Activated T-cell treated with anti-CD3 and anti-CD28 coated beads for 4 hours (primary cell): ENCODE measurements around the gene GSTM3.
"Not testable (repeated sequence)": the region's sequence is repeated elsewhere in the genome, so short reads cannot be mapped to it uniquely, and the experiment has no call there.

Experiments
- DNase-seq: peaks from one replicate; pipeline ENCODE4 v3.0.0-alpha.2; 2020

Gene GSTM3

DNA sequence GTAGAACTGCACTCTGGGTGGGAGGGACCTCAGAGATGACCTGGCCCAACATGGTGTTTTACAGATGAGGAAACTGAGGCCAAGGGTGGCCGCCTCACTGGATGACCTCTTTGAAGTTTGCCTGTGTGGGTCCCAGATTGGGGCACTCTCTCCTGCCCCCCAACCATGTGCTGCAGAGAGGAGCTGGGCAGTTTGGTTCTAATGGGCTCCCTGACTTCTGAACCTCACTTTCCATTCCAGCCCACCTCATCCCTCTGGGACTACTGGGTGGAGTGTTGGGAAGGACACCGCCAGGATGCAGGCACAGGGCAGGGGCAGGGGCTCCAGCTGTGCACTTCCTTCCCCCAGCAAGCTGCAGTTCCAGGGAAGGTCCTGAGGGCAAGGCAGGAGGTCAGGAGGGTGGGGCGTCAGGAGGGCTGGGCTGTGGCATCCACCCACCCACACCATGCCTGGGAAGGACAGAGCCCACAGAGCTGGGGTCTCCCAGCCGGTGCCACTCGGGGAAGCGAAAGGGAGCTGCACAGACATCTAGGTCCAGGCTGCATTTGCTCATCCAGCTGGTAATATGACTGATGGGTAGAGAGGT, 33.2 kb upstream of the GSTM3 start:
- DNase-seq = no peak

DNA sequence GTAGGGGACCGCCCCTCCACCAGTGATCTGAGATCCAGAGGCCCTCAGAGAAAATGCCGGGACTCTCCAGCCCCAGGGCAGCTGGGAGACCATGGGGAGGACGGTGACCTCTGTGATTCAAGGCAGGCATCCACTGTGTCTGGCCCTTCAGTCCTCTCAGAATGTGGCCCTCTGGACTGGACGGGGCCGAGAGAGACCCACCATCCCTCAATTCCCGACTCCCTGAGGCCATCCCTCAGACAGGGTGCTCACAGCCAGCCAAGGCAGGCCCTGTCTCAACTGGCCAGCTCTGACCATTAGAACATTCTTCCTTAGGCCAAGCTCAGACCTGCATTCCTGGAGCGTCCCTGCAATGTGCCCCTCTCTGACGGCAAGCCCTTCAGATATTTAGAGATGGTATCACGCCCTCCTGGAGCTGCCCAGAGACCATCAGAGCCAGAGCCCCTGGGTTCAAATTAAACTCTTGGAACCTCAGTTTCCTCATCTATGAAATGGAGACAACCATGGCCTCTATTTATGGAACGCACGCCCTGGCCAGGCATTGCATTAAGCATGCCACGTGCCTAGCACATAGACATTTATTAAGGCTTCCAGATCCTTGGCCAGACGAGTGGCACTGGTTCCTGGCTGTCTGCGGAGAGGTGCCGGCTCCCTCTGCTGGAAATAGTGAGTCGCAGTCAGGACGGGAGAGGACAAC, 32.5 kb upstream of the GSTM3 start:
- DNase-seq = peak; percentile 52

DNA sequence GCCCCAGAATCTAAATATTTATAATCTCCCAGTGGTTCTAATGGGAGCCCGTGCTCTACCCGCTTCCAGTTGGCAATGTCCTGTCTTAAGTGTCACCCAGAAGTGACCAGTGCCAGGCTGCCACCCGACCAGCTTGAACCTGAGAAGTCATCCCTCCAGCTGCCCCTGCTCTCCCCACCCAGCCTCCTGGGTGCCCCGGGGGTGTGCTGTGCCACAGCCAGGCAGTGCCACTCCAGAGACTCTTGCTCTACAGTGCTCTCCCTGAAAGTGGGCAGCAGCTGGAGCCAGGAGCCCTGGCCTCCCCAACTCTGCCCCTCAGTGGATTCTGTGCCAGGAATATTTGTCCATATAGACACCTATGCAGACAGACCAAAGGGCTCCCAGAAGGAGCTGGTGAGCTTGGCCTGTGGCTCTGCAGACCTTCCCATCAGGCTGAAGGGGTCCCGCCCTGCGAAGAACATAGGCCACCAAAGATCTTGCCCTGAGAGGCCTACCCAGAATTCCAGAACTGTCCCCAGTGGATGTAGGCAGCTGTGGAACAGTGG, 31.9 kb upstream of the GSTM3 start:
- DNase-seq = no peak

DNA sequence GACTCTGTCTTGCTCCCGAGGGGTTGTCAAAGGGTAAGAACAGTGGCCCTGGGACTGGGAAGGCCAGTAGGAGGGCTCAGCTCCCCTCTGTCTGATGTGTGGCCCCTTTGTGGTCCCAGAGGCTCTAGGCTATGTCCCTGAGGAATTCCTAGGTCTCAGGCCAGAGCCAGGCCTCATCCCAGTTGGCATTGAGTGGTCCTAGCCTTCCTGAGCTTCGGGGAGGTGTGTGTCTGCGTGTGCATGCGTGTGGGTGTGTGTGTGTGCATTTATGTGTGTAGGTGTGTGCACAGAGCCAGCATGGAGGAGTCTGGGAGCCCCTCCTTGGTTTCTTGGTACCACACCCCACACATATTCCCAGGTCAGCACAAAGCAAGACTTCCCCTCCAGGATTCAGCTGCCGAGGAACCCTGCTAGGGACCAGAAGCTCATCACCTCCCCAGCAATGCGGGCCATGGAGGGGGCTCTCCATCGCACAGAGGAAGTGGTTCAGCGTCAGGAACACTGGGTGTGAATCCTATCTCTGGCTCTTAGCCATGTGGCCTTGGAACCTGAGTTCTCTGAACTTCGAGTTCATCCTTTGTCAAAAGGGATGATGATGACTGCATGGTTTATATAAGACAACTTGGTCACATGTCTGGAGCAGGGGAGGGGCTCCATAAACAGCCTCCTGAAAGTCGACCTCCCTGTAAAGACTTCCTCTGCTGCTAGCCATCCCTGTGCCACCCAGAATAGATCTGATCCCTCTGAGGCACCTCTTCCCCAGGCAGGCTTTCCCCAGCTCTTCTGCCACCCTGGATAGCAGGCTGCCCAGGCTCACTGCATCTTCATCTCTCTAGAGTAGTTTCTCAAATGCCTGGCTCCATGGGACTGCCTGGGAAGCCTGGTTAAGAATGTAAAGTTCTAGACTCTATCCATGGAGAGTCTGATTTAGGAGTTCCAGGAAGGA, 31.1 kb upstream of the GSTM3 start:
- no peak for DNase-seq

DNA sequence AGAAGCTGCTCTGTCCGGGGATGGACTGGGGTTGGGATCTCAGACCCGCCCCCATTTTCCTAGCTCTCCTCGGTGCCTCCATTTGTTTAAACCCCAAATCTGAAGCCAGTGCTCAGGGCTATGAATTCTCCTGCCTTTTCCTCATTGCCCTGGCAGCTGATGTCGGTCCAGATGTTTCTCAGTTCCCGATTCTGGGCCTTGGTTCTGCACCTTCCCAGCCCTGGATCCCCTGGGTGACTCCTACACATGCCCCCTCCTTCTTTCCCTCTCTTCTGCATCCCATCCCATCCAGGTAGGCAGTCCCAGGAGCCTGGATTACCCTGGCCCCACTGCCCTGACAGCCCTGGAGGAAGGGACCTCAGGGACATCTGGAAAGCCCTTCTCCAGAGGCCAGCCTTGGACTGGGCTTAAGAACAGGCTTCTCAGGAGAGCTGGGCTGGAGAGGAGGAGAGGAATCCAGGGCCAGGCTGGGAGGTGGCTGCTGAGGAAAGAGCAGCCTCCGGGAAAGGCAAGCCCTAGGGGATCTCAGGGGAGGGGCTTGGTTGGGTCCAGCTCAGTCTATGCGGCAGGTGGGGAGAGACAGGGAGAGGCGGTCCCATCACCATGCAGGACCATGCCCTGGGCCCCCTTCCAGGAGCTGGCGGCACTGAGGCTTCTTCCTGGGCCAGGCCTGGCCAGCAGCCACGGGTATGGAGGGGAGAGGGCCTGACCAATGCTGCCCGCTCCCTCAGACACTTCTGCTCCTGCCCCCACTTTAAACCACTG, 29.7 kb upstream of the GSTM3 start:
- DNase-seq = no peak

DNA sequence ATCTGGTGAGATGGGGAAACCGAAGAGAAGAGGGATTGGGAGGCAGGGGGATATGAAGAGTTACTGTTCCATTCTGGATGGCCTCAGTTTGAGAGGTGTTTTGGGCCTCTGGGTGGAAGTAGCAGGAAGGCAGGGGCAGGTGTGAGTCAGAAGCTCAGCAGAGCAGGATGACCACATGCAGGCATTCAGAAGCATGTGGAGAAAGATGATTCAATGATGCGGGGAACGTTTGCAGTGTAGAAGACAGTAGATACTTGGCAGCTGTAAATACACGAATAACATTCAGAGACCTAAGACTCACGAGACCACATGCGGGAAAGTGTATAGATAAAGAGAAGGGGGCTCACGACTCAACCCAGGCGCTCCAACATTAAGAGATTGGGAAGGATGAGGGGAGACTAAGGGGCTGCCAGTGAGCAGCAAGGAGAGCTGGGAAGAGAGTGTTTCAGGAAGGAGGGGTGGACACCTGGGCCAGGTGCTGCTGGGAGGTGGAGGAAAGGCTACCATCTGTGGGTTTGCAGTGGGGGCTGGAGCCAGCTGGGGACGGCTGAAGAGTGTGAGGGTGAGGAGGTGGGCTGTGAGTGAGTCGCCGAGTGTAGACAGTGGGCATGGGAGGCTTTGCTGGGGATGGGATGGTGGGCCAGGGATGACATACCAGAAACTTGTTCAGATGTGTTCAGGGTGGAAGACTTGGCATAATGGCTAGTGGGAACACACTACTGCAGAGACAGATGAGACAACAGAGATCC, 28.7 kb upstream of the GSTM3 start:
- DNase-seq = no peak

DNA sequence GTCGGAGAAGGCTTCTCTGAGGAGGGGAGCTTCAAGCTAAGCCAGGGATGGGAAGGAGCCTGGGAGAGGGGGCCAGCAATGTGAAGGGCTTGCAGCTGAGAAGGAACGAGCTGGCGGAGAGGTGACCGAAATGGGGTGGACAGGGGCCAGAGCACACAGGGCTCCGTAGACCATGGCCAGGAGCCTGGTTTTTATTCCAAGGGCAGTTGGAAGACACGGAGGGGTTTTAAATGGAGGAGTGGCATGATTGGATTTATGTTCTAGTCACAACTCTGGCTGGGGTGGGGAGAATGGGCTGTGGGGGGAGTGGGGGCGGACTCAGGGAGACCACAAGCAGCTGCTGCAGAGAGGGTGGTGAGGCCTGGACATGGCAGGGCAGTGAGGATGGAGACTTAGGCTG, 28.0 kb upstream of the GSTM3 start:
- no peak for DNase-seq

DNA sequence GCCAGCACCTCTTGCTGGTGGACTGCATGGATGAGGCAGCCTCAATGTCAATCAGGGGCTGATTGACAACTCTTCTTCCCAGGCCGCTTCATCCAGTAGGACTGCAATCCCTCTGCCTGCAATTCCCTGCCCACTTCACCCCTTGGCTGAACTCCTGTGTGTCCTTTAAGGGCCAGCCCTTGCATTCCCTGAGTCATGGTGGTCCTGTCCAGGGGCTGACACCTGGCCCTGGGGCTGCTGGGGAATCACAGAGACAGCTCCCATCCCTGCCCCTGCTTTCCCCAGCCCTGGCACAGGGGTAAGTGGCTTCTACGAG, 27.5 kb upstream of the GSTM3 start:
- no peak for DNase-seq

GRCh38 chr1:109767637-109768334, 26.9 kb upstream of the GSTM3 start:
- DNase-seq = no peak

DNA sequence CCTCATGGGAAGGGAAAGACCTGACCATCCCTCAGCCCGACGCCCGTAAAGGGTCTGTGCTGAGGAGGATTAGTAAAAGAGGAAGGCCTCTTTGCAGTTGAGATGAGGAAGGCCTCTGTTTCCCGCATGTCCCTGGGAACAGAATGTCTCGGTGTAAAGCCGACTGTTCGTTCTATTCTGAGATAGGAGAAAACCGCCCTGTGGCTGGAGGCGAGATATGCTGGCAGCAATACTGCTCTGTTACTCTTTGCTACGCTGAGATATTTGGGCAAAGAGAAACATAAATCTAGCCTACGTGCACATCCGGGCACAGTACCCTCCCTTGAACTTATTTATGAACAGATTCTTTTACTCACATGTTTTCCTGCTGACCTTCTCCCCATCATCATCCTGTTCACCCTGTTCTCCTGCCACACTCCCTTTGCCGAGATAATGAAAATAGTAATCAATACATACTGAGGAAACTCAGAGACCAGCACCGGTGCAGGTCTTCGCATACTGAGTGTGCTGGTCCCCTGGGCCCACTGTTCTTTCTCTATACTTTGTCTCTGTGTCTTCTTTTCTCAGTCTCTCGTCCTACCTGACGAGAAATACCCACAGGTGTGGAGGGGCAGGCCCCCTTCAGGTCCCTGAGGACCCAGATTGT, 26.3 kb upstream of the GSTM3 start:
- not testable (repeated sequence) for DNase-seq

DNA sequence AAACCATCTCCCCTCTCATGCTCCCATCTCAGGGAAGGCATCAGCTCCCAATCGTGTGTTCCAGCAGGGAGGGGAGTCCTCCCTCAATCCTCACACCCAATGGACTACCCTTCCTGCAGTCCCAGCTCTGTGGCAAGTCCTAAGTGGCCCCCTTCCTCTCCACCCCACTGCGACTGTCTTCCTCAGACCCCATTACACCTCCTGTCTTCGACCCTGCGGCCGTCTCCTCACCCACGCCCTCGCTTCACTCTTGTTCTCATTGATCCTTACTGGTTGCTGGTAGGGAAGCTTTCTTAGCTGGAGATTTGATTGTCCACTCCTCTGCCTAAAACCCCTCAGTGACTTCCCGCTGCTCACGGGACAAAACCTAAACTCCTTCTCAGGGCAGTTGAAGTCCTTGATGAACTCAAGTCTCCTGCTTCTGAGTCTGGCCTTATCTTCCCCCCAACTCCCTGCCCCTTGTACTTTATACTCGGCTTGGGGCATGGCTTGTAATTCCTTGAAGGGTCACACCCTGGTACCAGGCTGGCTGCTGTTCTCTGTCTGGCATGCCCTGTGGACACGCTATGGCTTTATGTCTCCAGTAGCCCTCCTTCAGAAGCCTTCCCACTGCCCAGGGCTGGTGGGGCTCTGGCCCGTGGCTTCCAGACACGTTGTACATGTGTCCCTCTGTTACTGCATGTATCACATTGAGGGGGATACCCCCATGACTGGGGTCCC, 25.2 kb upstream of the GSTM3 start:
- DNase-seq = no peak

DNA sequence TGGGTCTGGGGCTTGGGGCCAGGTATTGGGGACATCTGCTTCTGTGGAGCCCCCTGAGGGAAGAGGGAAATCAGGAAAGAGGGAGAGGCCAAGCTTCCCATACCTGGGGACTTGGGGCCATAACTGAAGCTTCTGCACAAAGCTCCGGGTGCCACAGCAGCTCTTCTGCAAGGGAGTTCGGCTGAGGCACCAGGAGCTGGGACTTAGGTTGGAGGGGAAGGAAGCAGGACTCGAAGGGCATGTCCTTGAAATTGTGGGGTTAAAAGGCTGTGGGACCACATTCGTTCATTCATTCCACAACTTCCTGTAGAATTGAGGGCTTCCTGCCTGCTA, 24.6 kb upstream of the GSTM3 start:
- DNase-seq = no peak

DNA sequence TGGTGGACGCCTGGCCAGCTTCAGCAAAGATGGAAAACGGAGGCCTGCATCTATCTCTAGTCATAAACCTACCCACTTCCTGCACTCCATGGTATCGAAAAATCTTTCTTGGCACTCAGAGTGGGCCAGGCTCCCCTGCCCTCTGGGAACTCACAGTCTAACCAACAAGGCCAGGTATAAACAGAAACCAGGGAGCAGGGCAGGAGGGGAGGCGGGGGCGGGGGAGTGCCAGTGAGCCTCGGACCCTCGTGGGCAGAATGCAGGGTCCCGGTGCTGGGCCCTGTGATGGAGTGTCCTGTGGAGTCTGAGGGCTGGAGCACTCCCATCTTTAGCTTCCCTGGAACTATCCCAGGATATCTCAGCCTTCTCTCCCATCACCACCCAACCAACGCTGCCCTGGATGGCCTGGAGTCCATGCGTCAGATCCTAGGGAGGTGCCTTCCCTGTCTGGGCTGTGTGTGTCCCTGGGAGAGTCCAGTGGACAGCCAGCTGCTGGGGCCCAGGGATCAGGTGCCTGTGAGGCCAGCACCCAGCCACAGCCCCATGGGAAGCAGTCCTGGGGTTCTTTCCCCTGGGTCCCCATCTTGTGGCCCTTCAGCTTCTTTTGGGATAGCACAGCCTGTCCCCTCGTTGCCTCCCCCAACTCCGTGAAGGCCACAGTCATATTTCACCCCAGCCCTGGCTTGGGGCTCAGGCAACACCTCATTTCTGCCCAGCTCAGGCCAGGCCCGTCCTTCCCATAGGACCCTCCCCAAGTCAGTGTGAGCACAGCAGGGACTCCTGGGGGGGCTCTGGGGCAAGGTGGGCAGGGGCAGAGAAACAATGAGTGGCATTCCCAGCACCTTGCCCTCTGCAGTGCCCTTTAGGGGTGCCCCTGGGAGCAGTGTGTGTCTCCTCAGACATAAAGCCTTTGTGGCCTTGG, 24.0 kb upstream of the GSTM3 start:
- no peak for DNase-seq

DNA sequence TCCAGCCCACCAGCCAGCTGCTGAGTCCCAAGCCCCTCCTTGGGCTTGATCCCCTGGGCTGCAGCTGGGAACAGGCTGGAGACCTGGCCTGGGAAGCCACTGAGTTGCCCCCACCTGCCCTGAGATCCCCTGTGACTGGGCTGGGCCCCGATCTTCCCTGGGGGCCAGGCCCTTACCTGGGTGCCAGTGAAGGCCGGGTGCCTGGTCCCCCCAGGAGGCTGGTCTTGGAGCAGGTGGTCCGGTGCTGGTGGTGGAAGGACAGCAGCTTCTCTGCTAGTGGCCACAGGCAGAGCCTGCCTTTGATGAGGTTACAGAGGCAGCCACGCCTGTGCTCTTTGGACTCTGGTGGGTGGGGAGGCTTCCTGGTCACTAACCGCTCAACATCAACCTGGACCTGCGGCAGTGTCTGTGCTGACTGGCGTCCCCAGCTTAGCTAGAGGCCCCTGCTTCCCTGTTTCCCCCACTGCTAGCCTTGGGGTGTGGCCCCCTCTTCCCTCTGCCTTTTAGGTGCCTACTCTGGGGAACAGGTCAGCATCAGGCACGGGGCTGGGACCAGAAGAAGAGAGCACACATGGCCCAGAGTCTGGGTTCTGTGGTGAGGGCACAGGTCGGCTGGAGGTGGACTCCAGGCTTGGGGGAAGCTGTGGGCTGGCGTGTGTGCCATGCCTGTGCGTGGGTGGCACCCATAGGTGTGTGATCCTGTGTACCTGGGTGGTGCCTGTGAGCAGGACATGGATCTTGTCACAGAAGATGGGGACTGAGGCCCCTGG, 23.0 kb upstream of the GSTM3 start, which contains the start of gene EPS8L3:
Gene EPS8L3, minus strand, starts transcription at position 278 of the 770 bp plus-strand sequence. CDS start 2,174 bp downstream, outside the sequence.
- no peak for DNase-seq

GRCh38 chr1:109762821-109763645, 22.2 kb upstream of the GSTM3 start:
- DNase-seq = no peak

DNA sequence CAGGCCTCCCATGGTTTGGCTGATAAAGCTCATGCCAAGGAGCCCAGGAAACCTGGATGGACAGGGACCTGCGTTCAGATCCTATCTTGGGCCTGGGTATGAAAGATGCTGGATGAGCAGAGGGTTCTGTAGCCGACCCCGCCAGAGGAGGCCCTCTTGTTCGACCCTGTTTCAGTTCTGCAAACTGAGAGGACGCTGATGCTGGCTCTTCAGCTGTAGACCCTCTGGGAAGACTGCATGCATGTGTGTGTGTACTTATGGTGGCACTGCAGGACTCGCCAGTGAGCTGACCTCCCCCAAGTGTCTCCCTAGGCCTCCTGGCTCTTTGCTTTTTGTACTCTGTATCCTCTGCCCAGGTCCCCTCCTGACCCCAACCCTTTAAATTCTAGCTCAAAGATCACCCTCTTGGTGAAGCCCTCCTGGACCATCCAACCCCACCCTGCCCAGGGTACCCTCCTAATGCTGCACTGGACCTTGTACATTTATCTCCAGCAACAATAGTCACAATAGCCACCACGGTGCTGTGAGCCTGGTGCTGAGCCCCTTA, 21.3 kb upstream of the GSTM3 start:
- DNase-seq = no peak
